ENCODE results near the gene RNF14. TPM values are rescaled to one million over a fixed set of nuclear protein-coding genes. Genes with fewer than 3 reads are reported as not detected.
A peak's percentile ranks its signal among the peaks of the same experiment; 100 is the strongest.

Gene RNF14
- total RNA-seq, 8 experiments from 2014 or later: 28.8 to 84.2 (median 51.6) TPM

DNA sequence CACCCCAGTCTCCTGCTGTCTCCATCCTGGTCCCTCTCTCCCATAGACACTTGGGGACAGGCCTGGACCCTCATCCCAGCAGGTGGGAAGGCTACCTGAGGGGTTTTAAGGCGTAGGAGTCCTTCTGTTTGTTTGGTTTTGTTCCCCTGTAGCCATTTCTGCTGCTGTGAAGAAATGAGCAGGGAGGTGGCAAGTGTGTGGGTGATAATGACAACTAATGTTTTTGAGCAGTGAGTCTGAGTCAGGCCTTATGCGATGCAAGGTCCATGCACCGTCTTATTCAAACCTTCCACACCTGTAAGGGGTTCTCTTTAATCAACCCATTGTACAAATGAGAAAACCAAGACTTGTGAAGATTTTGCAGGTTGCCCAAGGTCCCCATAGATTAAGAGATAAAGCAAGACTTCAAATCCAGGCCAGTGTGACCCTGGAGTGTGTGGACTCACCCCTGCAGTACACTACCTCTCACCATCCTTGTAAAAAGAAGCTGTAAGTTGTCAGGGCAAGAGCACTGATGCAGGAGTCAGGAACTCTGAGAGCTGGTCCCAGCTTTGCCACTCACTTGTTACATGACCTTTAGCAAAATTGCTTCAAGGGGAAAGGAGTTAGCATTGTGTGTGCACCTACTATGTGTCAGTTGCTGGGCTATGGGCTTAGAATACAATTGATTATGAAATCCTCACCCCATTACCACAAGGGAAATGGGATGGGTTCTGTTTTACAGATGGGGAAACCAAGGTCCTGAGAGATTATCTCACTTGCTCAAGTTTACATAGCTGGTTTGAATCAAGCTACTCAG, 18.5 kb upstream of the RNF14 start:
- no peak for ATAC-seq (replicated peaks in 6 of 8)
- WGBS, 10 experiments: 60 to 100% (median 88%) methylated on average over 1 to 3 of the region's 3 CpGs; no CpG with 5 or more reads in 4 of the 10 experiments
- H3K27ac ChIP-seq: no peak overlapping the region
- H3K4me3 ChIP-seq: no peak overlapping the region
- H3K4me1 ChIP-seq (replicated peaks in 1 of 2): peaks cover 3 to 8% of the 10 kb centered on the region in 2 donors
- in situ Hi-C loops (cut with MboI; ENCODE audit: low pct_unique_long_range_greater_than_20kb in 2 of 9, low sequenced_read_pairs in 9 of 9, unreplicated experiment in 9 of 9): loop anchor here in 4 of 9 experiments (10.0 to 25.0 kb wide), 4 partner anchors 66 to 276 kb away; partner anchors contain the start of gene ARAP3 (in 1 of the 4)

DNA sequence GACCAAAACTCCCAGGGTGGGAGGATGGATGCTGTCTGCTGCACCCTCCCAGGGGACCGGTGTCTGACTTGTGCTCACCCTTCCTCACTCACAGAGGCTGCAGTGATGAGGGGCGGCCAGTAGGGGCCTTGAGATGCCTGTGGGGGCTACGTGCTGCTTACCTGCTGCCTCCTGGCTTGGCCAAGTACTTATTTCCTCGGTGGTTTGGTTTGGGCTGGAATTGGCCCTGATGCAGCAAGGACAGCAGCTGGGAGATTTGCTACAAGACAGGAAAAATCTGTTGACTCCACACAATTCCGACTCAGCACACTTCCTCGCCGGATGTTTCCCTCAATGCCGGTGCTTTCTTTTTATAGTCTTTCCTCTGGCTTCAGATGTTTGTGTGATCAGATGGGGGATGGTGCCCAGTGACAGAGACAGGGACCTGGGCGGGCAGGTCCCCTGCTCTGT, 17.5 kb upstream of the RNF14 start:
- H3K4me1 ChIP-seq (replicated peaks in 1 of 2): peaks cover 0 to 2% of the 10 kb centered on the region in 2 donors
- in situ Hi-C loops (cut with MboI; ENCODE audit: low pct_unique_long_range_greater_than_20kb in 2 of 9, low sequenced_read_pairs in 9 of 9, unreplicated experiment in 9 of 9): loop anchor here in 4 of 9 experiments (10.0 to 25.0 kb wide), 4 partner anchors 67 to 277 kb away; partner anchors contain the start of gene ARAP3 (in 1 of the 4)
- 0 to 75% (median 58%) methylated on average over 1 to 9 of the region's 9 CpGs; no CpG with 5 or more reads in 1 of the 10 experiments for WGBS, 10 experiments
- peak in 6 of 8 experiments; percentile 36 to 70 (median 51) for ATAC-seq (replicated peaks in 6 of 8)
- no peak overlapping the region for H3K27ac ChIP-seq
- no peak overlapping the region for H3K4me3 ChIP-seq

DNA sequence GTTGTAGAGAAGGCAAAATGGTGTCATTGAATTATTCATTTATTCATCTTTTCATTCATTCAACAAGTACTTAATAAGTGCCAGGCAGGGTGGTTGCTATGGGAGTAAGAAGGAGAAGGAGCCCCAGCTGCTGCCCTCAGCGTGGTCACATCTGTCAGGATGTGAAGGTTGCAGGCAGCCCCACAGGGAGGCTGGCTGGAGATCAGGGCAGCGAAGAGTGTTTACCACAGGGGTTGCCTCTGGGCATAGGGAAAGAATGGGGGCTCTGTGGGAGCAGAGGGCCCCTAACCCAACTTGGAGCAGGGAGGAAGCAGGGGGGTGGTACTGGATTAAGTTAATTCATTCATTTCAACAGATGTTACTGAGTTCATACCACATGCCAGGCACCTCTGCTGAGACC, 16.9 kb upstream of the RNF14 start:
- ATAC-seq (replicated peaks in 6 of 8): peak in 1 of 8 experiments; percentile 17
- in situ Hi-C loops (cut with MboI; ENCODE audit: low pct_unique_long_range_greater_than_20kb in 2 of 9, low sequenced_read_pairs in 9 of 9, unreplicated experiment in 9 of 9): loop anchor here in 4 of 9 experiments (10.0 to 25.0 kb wide), 4 partner anchors 67 to 277 kb away; partner anchors contain the start of gene ARAP3 (in 1 of the 4)
- no peak overlapping the region for H3K4me3 ChIP-seq
- peaks cover 0 to 2% of the 10 kb centered on the region in 2 donors for H3K4me1 ChIP-seq (replicated peaks in 1 of 2)
- 79 to 100% (median 80%) methylated on average over 1 to 2 of the region's 2 CpGs; no CpG with 5 or more reads in 7 of the 10 experiments for WGBS, 10 experiments
- no peak overlapping the region for H3K27ac ChIP-seq

DNA sequence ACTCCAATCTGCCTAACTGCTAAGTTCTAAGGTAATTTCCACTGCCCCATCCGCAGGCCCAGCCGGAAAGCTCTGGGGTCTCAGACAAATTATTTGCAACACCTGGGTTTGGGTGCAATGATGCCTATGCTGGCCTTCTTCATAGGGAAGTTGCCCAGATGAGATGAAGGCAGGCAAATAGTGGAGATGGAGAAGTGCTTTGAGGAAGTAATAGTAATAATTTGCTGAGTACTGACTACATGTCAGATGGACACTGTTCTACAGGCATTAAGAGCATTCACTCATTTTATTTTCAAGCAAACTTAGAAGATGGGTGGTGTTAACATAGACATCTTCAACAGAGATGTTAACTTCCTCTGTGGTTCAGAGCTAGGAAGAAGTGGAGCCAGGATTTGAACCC, 14.7 kb upstream of the RNF14 start:
- ATAC-seq (replicated peaks in 6 of 8): no peak
- H3K4me3 ChIP-seq: no peak overlapping the region
- in situ Hi-C loops (cut with MboI; ENCODE audit: low pct_unique_long_range_greater_than_20kb in 2 of 9, low sequenced_read_pairs in 9 of 9, unreplicated experiment in 9 of 9): loop anchor here in 4 of 9 experiments (10.0 to 25.0 kb wide), 4 partner anchors 69 to 279 kb away; partner anchors contain the start of gene ARAP3 (in 1 of the 4)

DNA sequence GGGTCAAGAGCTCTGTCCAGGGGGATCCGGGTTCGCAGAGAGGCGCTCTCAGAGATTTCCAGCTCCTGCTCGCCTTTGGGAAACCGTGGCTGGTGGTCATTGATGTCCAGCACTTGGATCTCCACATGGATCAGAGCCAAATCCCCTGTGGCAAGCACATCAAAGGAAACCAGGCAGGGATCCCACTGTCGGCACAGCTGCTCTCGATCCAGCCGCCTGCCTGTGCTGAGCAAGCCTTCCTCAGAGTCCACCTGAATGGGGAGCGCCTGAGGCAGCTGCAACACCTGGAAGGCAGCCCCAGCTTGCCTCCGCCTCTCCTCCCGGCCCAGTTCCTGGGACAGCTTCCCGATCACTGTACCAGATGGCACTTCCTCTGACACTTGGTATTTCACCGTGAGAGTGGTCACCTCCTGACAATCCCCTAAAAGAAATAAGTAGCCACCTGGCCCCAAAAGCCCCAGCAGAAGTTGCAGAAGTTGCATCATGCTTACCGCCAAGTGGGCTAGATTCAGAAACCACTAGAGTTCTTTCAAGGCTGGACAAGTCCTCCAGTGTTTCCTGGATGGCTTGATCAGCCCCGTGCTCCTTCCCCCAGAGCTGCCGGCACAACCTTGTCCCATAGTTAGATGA, 11.4 kb upstream of the RNF14 start:
- in situ Hi-C loops (cut with MboI; ENCODE audit: low pct_unique_long_range_greater_than_20kb in 2 of 9, low sequenced_read_pairs in 9 of 9, unreplicated experiment in 9 of 9): loop anchor here in 4 of 9 experiments (10.0 to 25.0 kb wide), 4 partner anchors 73 to 283 kb away; partner anchors contain the start of gene ARAP3 (in 1 of the 4)
- Histone ChIP-seq H3K27ac (no peak overlapping the region), H3K4me1 (replicated peaks in 1 of 2) (peaks cover 8 to 11% of the 10 kb centered on the region in 2 donors), H3K4me3 (no peak overlapping the region)
- 30 to 100% (median 87%) methylated on average over 2 to 11 of the region's 16 CpGs; no CpG with 5 or more reads in 4 of the 10 experiments for WGBS, 10 experiments
- no peak for ATAC-seq (replicated peaks in 6 of 8)

More for the DNA sequence above, 14.7 kb upstream of the RNF14 start:
- WGBS, 10 experiments: 100% methylated on average over 1 to 2 of the region's 2 CpGs; no CpG with 5 or more reads in 6 of the 10 experiments
- no peak overlapping the region for H3K27ac ChIP-seq
- peaks cover 2% of the 10 kb centered on the region in 2 donors for H3K4me1 ChIP-seq (replicated peaks in 1 of 2)

DNA sequence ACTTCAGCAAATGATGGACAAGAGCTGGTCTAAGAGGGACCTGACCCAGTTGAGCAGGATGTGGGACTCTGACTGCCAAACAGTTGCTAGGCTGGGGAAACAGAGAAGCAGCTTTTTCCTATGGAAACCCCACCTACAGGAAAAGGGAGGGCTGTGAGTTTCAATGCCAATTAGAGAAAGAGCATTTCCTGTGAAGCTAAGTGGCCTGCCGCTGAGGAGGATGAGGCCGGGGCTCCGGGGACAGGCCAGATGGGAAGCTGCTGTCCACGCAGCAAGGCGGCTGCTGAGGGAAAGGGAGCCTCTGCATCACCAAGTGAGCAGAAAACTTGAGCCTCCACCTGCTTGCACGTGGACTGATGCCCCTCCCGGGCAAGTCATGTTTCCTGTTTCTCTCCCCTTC, 10.8 kb upstream of the RNF14 start, which contains the start of gene PCDH12:
PCDH12 (minus strand) TSS at position 90 of the 400 bp plus-strand sequence. CDS start 351 bp downstream, outside the sequence.
- ATAC-seq (replicated peaks in 6 of 8): peak in 2 of 8 experiments; percentile 19 to 37
- no peak within 1 kb of the TSS for H3K27ac ChIP-seq
- peaks cover 8 to 18% of the 10 kb centered on the region in 2 donors for H3K4me1 ChIP-seq (replicated peaks in 1 of 2)
- no peak within 1 kb of the TSS for H3K4me3 ChIP-seq
- in situ Hi-C loops (cut with MboI; ENCODE audit: low pct_unique_long_range_greater_than_20kb in 2 of 9, low sequenced_read_pairs in 9 of 9, unreplicated experiment in 9 of 9): loop anchor here in 4 of 9 experiments (10.0 to 25.0 kb wide), 4 partner anchors 73 to 283 kb away; partner anchors contain the start of gene ARAP3 (in 1 of the 4)
- 14 to 60% (median 28%) methylated on average over 2 to 6 of the region's 7 CpGs; no CpG with 5 or more reads in 2 of the 10 experiments for WGBS, 10 experiments

DNA sequence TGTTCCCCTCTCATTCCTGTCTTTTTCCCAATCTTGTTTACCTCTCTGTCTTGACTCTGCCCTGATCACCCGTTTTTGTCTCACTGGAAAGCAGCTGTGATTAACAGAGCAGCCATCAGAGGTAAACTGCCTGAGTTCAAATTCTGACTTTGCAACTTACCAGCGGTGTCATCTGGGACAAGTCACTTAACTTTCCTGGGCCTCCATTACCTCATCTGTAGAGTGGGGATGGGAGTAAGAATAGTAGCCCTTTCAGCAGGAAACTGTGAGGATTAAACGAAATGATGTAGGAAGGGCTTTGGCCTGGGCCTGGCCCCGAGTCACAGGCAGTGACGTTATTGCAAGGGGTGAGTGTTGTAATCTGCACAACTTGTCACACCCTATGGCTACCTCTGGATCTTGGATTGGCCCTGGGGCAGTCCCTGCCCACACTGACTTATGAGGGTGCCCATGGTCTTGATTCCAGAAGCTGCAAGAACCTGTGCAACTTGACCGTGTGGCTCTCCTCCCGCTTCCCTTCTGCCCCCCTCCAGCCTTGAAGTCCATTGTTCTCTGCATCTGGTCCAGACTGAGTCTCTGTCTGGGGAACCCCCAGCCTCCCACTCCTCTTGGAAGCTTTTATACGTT, 10.2 kb upstream of the RNF14 start:
- in situ Hi-C loops (cut with MboI; ENCODE audit: low pct_unique_long_range_greater_than_20kb in 2 of 9, low sequenced_read_pairs in 9 of 9, unreplicated experiment in 9 of 9): loop anchor here in 4 of 9 experiments (10.0 to 25.0 kb wide), 4 partner anchors 74 to 284 kb away; partner anchors contain the start of gene ARAP3 (in 1 of the 4)
- ATAC-seq (replicated peaks in 6 of 8): peak in 3 of 8 experiments; percentile 31 to 85 (median 82)
- no peak overlapping the region for H3K4me3 ChIP-seq
- no peak overlapping the region for H3K27ac ChIP-seq
- 42 to 100% (median 61%) methylated on average over 1 to 8 of the region's 8 CpGs; no CpG with 5 or more reads in 1 of the 10 experiments for WGBS, 10 experiments
- peaks cover 12 to 23% of the 10 kb centered on the region in 2 donors for H3K4me1 ChIP-seq (replicated peaks in 1 of 2)

DNA sequence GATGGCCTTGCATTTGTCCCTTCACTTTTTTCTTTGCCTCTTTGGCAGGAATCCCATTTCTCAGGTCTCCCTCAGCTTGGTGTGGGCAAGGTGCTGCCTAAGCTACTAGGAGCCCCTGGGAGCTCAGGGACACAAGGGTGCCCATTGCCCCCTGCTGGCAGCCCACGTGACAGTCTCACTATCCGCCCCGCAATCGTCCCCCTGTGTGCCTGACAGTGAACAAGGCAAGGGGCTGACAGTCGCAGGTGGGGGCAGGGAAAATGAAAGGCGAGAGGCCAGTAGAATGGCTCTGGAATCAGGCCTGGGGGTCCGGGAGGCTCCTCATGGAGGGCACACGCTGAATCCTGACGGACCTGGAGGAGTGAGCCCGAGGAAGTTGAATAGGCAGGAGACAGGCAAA, 8.9 kb upstream of the RNF14 start:
- Histone ChIP-seq H3K4me3 (no peak overlapping the region), H3K27ac (no peak overlapping the region), H3K4me1 (replicated peaks in 1 of 2) (peaks cover 15 to 31% of the 10 kb centered on the region in 2 donors)
- WGBS, 10 experiments: 40 to 100% (median 67%) methylated on average over 1 to 6 of the region's 10 CpGs; no CpG with 5 or more reads in 3 of the 10 experiments
- peak in 2 of 8 experiments; percentile 6 to 28 for ATAC-seq (replicated peaks in 6 of 8)
- in situ Hi-C loops (cut with MboI; ENCODE audit: low pct_unique_long_range_greater_than_20kb in 2 of 9, low sequenced_read_pairs in 9 of 9, unreplicated experiment in 9 of 9): loop anchor here in 3 of 9 experiments (10.0 to 25.0 kb wide), 3 partner anchors 265 to 285 kb away; partner anchors contain the start of gene ARAP3 (in 1 of the 3)

DNA sequence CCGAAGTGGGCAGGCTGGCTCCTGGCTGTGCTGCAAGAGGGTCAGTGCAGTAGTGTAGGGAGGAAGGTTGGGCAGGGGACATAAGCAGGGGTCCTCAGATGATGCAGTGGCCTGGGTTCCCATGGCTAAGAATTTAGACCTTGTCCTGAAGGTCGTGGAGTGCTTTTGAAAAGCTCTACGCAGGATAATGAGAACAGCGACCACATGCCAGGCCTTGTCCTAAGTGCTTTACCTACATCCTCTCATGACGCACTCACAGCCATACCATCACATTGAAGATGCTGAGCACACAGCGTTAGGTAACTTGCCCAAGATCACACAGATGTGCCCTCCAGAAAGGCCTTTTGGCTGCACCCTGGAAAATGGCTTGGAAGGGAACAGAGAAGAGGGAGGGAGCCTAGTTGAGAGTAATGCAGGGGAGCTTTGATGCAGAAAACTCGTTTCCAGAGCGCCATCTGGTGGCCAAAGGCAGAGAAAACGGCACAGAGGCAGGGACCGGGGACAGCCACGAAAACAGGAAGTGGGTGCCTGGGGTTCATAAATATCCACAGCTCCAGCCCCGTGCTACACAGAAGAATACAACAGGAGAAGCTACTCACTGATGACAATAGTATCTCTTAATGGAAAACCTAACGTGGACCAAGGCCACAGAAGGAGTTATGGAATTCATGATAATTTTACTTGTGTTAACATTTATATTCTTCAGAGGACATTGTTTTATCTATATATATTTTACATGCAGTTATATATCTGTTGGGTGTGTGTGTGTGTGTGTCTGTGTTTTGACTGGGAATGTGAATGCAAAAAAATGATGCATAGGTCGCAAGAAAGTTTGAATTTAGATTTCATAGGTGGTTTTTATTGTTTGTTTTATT, 8.2 kb upstream of the RNF14 start:
- 0 to 53% (median 11%) methylated on average over 1 to 9 of the region's 14 CpGs for WGBS, 10 experiments
- ATAC-seq (replicated peaks in 6 of 8): peak; percentile 80 to 97 (median 95)
- Histone ChIP-seq H3K27ac (no peak overlapping the region), H3K4me1 (replicated peaks in 1 of 2) (peaks cover 15 to 31% of the 10 kb centered on the region in 2 donors), H3K4me3 (no peak overlapping the region)
- in situ Hi-C loops (cut with MboI; ENCODE audit: low pct_unique_long_range_greater_than_20kb in 2 of 9, low sequenced_read_pairs in 9 of 9, unreplicated experiment in 9 of 9): loop anchor here in 3 of 9 experiments (10.0 to 25.0 kb wide), 3 partner anchors 266 to 286 kb away; partner anchors contain the start of gene ARAP3 (in 1 of the 3)

DNA sequence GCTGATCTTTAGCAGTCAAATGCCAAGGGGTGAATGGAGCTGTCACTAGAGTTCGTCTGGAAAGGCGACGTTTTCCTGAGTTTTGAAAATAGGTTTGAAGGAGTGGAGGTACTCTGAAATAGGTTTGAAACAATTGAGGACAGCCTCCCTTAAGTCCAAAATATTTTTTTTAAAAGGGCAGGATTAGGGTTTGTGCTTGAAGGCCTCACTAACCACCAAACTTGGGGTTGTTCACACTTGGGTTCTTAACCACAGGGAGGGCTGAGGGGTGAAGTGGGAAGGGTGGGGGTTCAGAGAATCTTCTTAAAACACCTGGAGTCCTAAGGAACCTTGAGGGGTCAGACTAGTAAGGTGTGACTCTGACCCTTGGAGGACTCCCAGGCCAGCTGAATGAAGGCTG, 7.4 kb upstream of the RNF14 start:
- no peak for ATAC-seq (replicated peaks in 6 of 8)
- peaks cover 15 to 31% of the 10 kb centered on the region in 2 donors for H3K4me1 ChIP-seq (replicated peaks in 1 of 2)
- no peak overlapping the region for H3K27ac ChIP-seq
- in situ Hi-C loops (cut with MboI; ENCODE audit: low pct_unique_long_range_greater_than_20kb in 2 of 9, low sequenced_read_pairs in 9 of 9, unreplicated experiment in 9 of 9): loop anchor here in 3 of 9 experiments (10.0 to 25.0 kb wide), 3 partner anchors 267 to 287 kb away; partner anchors contain the start of gene ARAP3 (in 1 of the 3)
- H3K4me3 ChIP-seq: no peak overlapping the region
- WGBS, 10 experiments: 82 to 96% (median 91%) methylated on average over 2 to 3 of the region's 3 CpGs; no CpG with 5 or more reads in 6 of the 10 experiments

DNA sequence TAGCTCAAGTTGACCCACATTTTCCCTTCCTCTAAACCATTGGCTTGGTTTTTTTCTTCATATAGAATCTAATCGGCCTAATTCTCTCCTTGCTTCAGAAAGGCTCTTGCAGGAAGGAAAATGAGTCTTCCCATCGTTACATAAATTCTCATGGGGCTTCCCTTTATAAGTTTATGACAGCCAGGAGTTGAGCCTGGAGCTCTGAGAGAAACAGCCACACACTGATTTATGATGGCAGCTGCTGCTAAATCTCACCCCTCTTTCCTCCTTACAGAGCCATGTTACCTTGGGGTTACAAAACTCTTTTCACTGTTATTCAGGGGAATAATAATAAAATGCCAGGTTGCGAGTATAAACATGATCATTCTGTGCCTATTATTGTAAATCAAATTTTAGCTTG, 5.2 kb upstream of the RNF14 start:
- in situ Hi-C loops (cut with MboI; ENCODE audit: low pct_unique_long_range_greater_than_20kb in 2 of 9, low sequenced_read_pairs in 9 of 9, unreplicated experiment in 9 of 9): loop anchor here in 3 of 9 experiments (10.0 to 25.0 kb wide), 3 partner anchors 269 to 289 kb away; partner anchors contain the start of gene ARAP3 (in 1 of the 3)
- peak in 3 of 8 experiments; percentile 31 to 57 (median 45) for ATAC-seq (replicated peaks in 6 of 8)

More for the DNA sequence above, 5.2 kb upstream of the RNF14 start:
- Histone ChIP-seq H3K4me1 (replicated peaks in 1 of 2) (peaks cover 18 to 32% of the 10 kb centered on the region in 2 donors), H3K27ac (no peak overlapping the region), H3K4me3 (no peak overlapping the region)
- WGBS, 10 experiments: 17 to 68% (median 53%) methylated on average over 2 to 3 of the region's 3 CpGs; no CpG with 5 or more reads in 1 of the 10 experiments
